ENCODE results near the gene MGAT4C.
"Not testable (repeated sequence)": the region's sequence is repeated elsewhere in the genome, so short reads cannot be mapped to it uniquely, and the experiment has no call there.

MGAT4C gene

GRCh38 chr12:86139671-86140070 lies 116.5 kb downstream of the MGAT4C start:
- intact Hi-C loops (cut with DNase I) = no loop called here
- no peak for DNase-seq

GRCh38 chr12:86138770-86139169 lies 117.4 kb downstream of the MGAT4C start:
- intact Hi-C loops (cut with DNase I) = no loop called here
- DNase-seq = no peak

DNA sequence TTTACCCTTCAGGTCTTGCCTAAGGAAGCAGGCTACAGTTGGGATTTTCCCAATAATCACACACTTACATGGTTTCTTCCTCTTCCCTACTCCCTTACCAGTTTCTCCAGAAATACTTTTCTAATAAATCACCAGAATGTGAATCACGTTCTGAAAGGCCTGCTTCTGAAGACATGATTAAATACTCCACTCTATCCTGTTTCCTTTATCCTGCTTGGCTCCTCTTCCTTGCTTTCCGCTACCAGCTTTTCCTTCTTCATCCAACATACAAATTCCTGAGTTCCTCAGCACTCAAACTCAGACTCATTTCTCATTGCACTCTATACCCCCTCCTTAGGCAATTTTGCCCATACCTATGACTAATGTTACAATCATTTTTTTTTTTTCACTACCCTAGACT lies 118.3 kb downstream of the MGAT4C start:
- no peak for DNase-seq
- intact Hi-C loops (cut with DNase I) = no loop called here

GRCh38 chr12:86134561-86134960 lies 121.6 kb downstream of the MGAT4C start:
- DNase-seq = no peak
- intact Hi-C loops (cut with DNase I) = no loop called here

DNA sequence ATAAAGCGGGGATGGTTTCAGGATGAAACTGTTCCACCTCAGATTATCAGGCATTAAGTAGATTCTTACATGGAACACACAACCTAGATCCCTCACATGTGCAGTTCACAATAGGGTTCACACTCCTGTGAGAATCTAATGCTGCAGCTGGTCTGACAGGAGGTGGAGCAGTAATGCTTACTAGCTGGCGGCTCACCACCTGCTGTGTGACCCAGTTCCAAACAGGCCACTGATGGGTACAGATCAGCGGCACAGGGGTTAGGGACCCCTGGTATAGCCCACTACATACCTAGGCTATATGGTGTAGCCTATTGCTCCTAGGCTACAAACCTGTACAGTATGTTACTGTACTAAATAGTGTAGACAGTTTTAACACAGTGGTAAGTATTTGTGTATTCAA lies 129.3 kb downstream of the MGAT4C start:
- DNase-seq; intact Hi-C loops (cut with DNase I): not testable (repeated sequence)

DNA sequence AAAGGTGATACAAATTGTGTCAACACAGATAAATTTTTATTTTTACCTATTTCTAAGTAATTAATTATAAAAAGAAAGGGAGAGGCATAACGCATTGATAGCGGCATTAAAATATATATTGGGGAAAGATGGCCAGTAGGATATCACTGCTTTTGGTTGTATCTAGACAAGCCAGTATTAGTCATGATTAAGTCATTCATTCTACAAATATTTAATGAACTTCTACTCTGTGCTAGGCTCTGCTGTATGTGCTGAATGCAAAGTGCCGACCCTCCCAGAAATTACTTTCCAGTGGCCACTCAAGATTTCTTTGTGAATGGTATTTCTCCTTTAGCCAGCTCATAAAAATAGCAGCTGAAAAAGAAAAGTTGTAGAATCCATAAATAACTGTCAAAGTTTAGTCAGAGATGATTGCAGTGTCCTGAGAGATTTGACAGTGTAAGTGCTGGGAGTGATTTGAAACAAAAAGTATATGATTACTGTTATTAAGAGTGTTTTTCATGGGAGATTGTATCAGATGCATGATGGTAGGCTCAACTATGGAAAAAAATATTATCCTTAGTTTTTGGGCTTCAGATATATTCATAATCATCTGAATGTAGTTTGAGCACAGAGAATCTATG lies 133.2 kb downstream of the MGAT4C start:
- intact Hi-C loops (cut with DNase I) = no loop called here
- DNase-seq = no peak

- DNase-seq = no peak
- intact Hi-C loops (cut with DNase I) = no loop called here
Observed at GRCh38 chr12:86118161-86118560, 138.0 kb downstream of the MGAT4C start.

GRCh38 chr12:86117711-86118110 lies 138.5 kb downstream of the MGAT4C start:
- DNase-seq = no peak
- intact Hi-C loops (cut with DNase I) = no loop called here

GRCh38 chr12:86104087-86104486 lies 152.1 kb downstream of the MGAT4C start:
- intact Hi-C loops (cut with DNase I) = no loop called here
- no peak for DNase-seq

- DNase-seq = no peak
- intact Hi-C loops (cut with DNase I) = no loop called here
Observed at GRCh38 chr12:86097161-86097560, 159.0 kb downstream of the MGAT4C start.

GRCh38 chr12:86091681-86092080 lies 164.5 kb downstream of the MGAT4C start:
- no peak for DNase-seq
- intact Hi-C loops (cut with DNase I) = no loop called here

- no peak for DNase-seq
- intact Hi-C loops (cut with DNase I) = no loop called here
Observed at GRCh38 chr12:86081843-86082242, 174.3 kb downstream of the MGAT4C start.

GRCh38 chr12:86059052-86059451 lies 197.1 kb downstream of the MGAT4C start:
- intact Hi-C loops (cut with DNase I); DNase-seq: not testable (repeated sequence)

- DNase-seq = no peak
- intact Hi-C loops (cut with DNase I) = no loop called here
Observed at GRCh38 chr12:86057092-86057845, 198.9 kb downstream of the MGAT4C start.

- intact Hi-C loops (cut with DNase I) = no loop called here
- no peak for DNase-seq
Observed at GRCh38 chr12:86052921-86053320, 203.3 kb downstream of the MGAT4C start.

- no peak for DNase-seq
- intact Hi-C loops (cut with DNase I) = no loop called here
Observed at GRCh38 chr12:86050010-86050409, 206.2 kb downstream of the MGAT4C start.

DNA sequence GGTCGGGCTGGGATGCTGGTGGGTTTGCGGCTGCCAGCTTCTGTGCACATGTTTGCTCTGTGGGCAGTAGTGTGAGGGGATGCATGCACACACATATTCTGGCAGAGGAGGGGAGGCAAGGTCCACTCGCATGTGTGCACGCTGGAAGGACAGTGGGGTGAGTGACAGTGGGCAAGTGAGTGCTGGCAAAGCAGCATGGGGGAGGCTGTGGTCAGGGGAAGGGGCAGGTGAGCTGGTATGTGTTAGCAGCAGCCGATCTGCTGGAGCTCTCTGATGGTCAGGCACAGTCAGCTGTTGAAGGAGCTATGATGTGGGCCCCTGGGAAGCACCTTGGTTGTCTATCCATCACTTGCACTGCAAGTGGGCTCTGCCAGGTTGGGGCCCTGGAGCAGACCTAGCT lies 211.8 kb downstream of the MGAT4C start:
- intact Hi-C loops (cut with DNase I) = no loop called here
- DNase-seq = peak in 2 of 10 donors; percentile 45 to 66

- intact Hi-C loops (cut with DNase I) = no loop called here
- DNase-seq = no peak
Observed at GRCh38 chr12:86042062-86042461, 214.1 kb downstream of the MGAT4C start.

DNA sequence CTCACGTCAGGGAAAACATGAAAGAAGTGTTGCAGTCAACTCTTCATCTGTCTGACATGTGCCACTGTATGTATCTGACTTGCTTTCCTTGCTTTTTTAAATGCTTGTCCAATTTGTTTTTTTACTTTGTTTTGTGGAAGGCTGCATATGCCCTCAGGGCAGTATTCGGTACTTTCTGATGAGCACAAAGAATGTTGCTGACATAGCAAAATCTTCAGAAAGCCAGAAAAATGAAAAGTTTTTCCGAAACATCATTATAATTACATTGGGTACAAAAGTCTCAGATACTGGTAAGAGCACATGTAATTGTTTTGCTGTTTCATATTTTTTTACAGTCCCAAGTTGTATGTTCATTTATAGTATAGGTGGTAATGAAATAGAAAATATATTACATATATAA lies 237.8 kb downstream of the MGAT4C start:
- intact Hi-C loops (cut with DNase I) = no loop called here
- DNase-seq = no peak

- DNase-seq = no peak
- intact Hi-C loops (cut with DNase I) = no loop called here
Observed at GRCh38 chr12:86015026-86015425, 241.2 kb downstream of the MGAT4C start.

DNA sequence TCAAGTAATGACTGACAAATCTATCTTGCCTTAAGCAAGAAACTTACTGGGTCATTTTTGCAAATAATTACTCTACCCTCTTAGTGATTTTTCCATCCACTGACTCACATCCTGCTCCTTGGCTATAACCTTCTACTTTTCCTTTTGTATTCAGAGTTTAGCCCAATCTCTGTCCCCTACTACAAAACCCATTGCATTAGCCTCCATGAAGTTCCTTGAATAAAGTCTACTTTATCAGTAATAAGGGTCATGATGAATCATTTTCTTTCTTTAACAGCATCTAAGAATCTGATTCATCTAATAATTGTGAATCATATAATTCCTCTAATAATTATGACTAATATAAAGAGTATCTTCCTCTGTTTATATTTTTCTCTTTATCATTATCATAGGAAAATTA lies 249.5 kb downstream of the MGAT4C start:
- no peak for DNase-seq
- intact Hi-C loops (cut with DNase I) = no loop called here

DNA sequence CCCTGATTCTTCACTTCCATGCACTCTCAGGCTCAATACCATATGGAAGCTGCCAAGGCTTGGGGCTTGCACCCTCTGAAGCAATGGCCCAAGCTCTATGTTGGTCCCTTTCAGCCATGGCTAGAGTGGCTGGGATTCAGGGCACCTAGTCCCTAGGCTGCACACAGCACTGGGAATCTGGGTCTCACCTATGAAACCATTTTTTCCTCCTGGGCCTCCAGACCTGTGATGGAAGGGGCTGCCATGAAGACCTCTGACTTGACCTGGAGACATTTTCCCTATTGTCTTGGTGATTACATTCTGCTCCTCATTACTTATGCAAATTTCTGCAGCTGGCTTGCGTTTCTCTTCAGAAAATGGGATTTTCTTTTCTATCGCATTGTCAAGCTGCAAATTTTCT lies 258.1 kb downstream of the MGAT4C start:
- DNase-seq = no peak
- intact Hi-C loops (cut with DNase I) = no loop called here

Measured in posterior cingulate gyrus (tissue), 11 donors.